ENCODE data around the gene ITGA3. TPM values are rescaled to one million over a fixed set of nuclear protein-coding genes. Genes with fewer than 3 reads are reported as not detected.

The ITGA3 gene
- total RNA-seq, 1 experiment from 2014 or later, result 22.5 TPM

DNA sequence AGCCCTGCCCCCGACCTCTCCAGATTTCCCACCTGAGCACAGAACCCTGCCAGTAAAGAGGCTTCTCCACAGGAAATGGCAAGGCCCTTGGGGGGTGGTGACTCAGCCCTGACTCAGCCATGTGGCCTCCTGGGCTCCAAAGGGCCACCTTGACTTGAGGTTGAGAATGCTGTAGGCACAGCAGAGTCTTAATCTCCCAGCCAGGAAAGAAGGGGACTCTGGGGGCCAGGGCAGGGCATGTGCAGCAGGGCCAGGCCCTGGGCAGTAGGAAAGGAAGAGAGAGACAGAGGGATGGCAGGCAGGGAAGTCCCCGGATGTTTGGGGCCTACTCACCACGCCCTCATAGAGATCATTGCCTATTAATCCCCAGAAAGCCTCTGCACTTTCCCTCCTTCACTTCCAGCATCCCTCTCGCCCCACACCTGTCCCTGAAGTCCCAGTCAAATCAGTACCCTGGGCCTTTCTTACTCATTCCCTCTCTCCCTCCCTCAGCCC is 4.8 kb upstream of the ITGA3 start:
- Histone ChIP-seq H2BK120ac (ENCODE audit: low read depth, low read length, poor library complexity, severe bottlenecking) (no peak overlapping the region), H3K23me2 (ENCODE audit: insufficient read length, low read depth, low read length, poor library complexity, severe bottlenecking) (peaks cover 6% of the 10 kb centered on the region), H3K56ac (ENCODE audit: insufficient read length, low read depth, low read length) (no peak overlapping the region), H3K4ac (ENCODE audit: low read depth, low read length) (no peak overlapping the region), H2BK15ac (ENCODE audit: low read depth, low read length) (no peak overlapping the region), H2BK5ac (ENCODE audit: insufficient read length, low read length) (no peak overlapping the region), H3K79me1 (ENCODE audit: insufficient read depth, low read depth, low read length, poor library complexity, severe bottlenecking) (no peaks in the 10 kb centered on the region), H4K91ac (ENCODE audit: insufficient read length, low read depth, low read length) (no peak overlapping the region), H3K18ac (ENCODE audit: insufficient read length, low read depth, low read length) (no peak overlapping the region), H2BK20ac (ENCODE audit: low read depth, low read length, poor library complexity, severe bottlenecking) (no peak overlapping the region), H3K4me1 (ENCODE audit: insufficient read depth, low read length) (peaks cover 13% of the 10 kb centered on the region), H3K9me3 (ENCODE audit: control insufficient read depth, low read depth, low read length) (no peaks in the 10 kb centered on the region), H2BK12ac (ENCODE audit: insufficient read length, low read depth, low read length) (no peak overlapping the region), H2AFZ (ENCODE audit: low read length) (no peak overlapping the region), H4K8ac (replicated peaks; ENCODE audit: insufficient read length, low read depth, low read length) (no peak overlapping the region), H3K23ac (ENCODE audit: insufficient read length, low read depth, low read length) (no peak overlapping the region), H4K5ac (ENCODE audit: insufficient read length, low read depth, low read length) (no peak overlapping the region), H3K9ac (ENCODE audit: extremely low read depth, insufficient read length, low read length) (no peak overlapping the region), H2AK5ac (ENCODE audit: insufficient read length, low read length) (no peak overlapping the region), H4K20me1 (ENCODE audit: control insufficient read depth, insufficient read depth, insufficient read length) (no peaks in the 10 kb centered on the region), H3K14ac (ENCODE audit: insufficient read depth, low read length) (no peak overlapping the region), H3K4me2 (ENCODE audit: insufficient read depth, insufficient read length, low read length) (no peak overlapping the region), H3K27ac (ENCODE audit: insufficient read length, low read depth, low read length) (no peak overlapping the region), H3K79me2 (ENCODE audit: insufficient read depth, low read length) (no peaks in the 10 kb centered on the region), H3K27me3 (ENCODE audit: insufficient read depth, low read length) (no peaks in the 10 kb centered on the region), H3T11ph (ENCODE audit: low read length) (no peak overlapping the region)
- no CpG with 5 or more reads among the region's 4 CpGs for WGBS (ENCODE audit: extremely low coverage, insufficient read length, low lambda C conversion rate)
- Mint-ChIP-seq H3K27ac (peak overlapping the region in 2 of 3 experiments; percentile 29 to 88; a peak in 3 of 7 replicates), H3K36me3 (ENCODE audit: insufficient read depth in 1 of 3, low read depth in 3 of 3) (no peaks in the 10 kb centered on the region; a peak in 1 of 7 replicates), H3K27me3 (ENCODE audit: low read depth) (peaks cover 6% of the 10 kb centered on the region), H3K4me1 (peaks cover 64 to 65% of the 10 kb centered on the region in 2 experiments), H3K9me3 (no peaks in the 10 kb centered on the region), H3K4me3 (0 out of 5 replicates have a peak overlapping the region, but pooled peaks of 1 of the 2 experiments have one; percentile 17)
- peak; percentile 75 for DNase-seq
- TF ChIP-seq, protein P1, sequence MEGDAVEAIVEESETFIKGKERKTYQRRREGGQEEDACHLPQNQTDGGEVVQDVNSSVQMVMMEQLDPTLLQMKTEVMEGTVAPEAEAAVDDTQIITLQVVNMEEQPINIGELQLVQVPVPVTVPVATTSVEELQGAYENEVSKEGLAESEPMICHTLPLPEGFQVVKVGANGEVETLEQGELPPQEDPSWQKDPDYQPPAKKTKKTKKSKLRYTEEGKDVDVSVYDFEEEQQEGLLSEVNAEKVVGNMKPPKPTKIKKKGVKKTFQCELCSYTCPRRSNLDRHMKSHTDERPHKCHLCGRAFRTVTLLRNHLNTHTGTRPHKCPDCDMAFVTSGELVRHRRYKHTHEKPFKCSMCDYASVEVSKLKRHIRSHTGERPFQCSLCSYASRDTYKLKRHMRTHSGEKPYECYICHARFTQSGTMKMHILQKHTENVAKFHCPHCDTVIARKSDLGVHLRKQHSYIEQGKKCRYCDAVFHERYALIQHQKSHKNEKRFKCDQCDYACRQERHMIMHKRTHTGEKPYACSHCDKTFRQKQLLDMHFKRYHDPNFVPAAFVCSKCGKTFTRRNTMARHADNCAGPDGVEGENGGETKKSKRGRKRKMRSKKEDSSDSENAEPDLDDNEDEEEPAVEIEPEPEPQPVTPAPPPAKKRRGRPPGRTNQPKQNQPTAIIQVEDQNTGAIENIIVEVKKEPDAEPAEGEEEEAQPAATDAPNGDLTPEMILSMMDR (conservative IDR thresholded peaks at IDR 0.05), result no peak
